Smooth muscle cell (in vitro differentiated cells): ENCODE results near the gene GPR141. TPM values are rescaled to one million over a fixed set of nuclear protein-coding genes. Genes with fewer than 3 reads are reported as not detected.

ENCODE experiments used
- DNase-seq: peaks from one replicate; lab custom pipeline; 2025; ENCODE audit not compliant: unreplicated experiment; lab: John Stamatoyannopoulos, UW
- H2AFZ ChIP-seq: fragments of 200-600 bp; sonication (generic); 2 replicates; pipeline ENCODE4 v1.6.0; 2016; ENCODE audit warnings: antibody characterized with exemption, low read depth, mild to moderate bottlenecking
- H3F3A ChIP-seq: fragments of 200-600 bp; sonication (generic); 2 replicates; pipeline ENCODE4 v1.6.0; 2017; ENCODE audit warnings: antibody characterized with exemption, low read depth
- H3K27ac ChIP-seq: fragments of 200-600 bp; sonication (generic); 2 replicates; pipeline ENCODE4 v1.5.1; 2016; ENCODE audit warnings: low read depth, mild to moderate bottlenecking
- H3K27me3 ChIP-seq: fragments of 200-600 bp; sonication (generic); 2 replicates; pipeline ENCODE4 v1.6.1; 2016; ENCODE audit warnings: low read depth, mild to moderate bottlenecking
- H3K36me3 ChIP-seq: fragments of 200-600 bp; sonication (generic); 2 replicates; pipeline ENCODE4 v1.5.1; 2016; ENCODE audit warnings: low read depth
- H3K4me1 ChIP-seq: fragments of 200-600 bp; sonication (generic); 2 replicates; pipeline ENCODE4 v1.5.1; 2016; ENCODE audit warnings: low read depth
- H3K4me2 ChIP-seq: fragments of 200-600 bp; sonication (generic); 2 replicates; pipeline ENCODE4 v1.6.0; 2016; ENCODE audit warnings: mild to moderate bottlenecking
- H3K4me3 ChIP-seq: fragments of 200-600 bp; sonication (generic); 2 replicates; pipeline ENCODE4 v1.5.1; 2016; ENCODE audit warnings: mild to moderate bottlenecking
- H3K79me2 ChIP-seq: fragments of 200-600 bp; sonication (generic); 2 replicates; pipeline ENCODE4 v1.6.0; 2016; ENCODE audit warnings: low read depth, mild to moderate bottlenecking
- H3K9ac ChIP-seq: fragments of 200-600 bp; sonication (generic); 2 replicates; pipeline ENCODE4 v1.6.0; 2016; ENCODE audit warnings: low read depth
- H3K9me3 ChIP-seq: fragments of 200-600 bp; sonication (generic); replicated peaks from 2 replicates; pipeline ENCODE4 v1.5.1; 2016; ENCODE audit warnings: low read depth
- H4K20me1 ChIP-seq: fragments of 200-600 bp; sonication (generic); 2 replicates; pipeline ENCODE4 v1.6.0; 2016; ENCODE audit warnings: low read depth
- whole genome bisulfite sequencing: methylation state at CpG from one replicate; pipeline ENCODE4 v1.1.7; 2016; ENCODE audit warnings: low lambda C conversion rate; 5-methylcytosine and 5-hydroxymethylcytosine counted together
- polyA plus RNA-seq: library from polyadenylated mRNA; unstranded; fragments of >200 nt; fragmentation: Nextera tagmentation; extraction: Ambion mirVana; gene quantifications from 2 replicates; pipeline ENCODE4 v1.2.1, GENCODE V29; 2016
- total RNA-seq: library from RNA; depleted of rRNA; stranded (reverse); fragments of >200 nt; gene quantifications from 2 replicates; pipeline ENCODE4 v1.2.3, GENCODE V29; 2014
- TF ChIP-seq, protein P1 (sequence below): fragments of 200-600 bp; sonication (generic); IDR thresholded peaks from 2 replicates; pipeline ENCODE4 v1.5.1; 2017; ENCODE audit warnings: borderline replicate concordance, mild to moderate bottlenecking, antibody characterized with exemption; ENCODE audit not compliant: insufficient read depth, poor library complexity, severe bottlenecking

GPR141 gene
- total and polyA plus RNA-seq, 2 experiments from 2014 or later: 2.5 TPM; not detected in 1

DNA sequence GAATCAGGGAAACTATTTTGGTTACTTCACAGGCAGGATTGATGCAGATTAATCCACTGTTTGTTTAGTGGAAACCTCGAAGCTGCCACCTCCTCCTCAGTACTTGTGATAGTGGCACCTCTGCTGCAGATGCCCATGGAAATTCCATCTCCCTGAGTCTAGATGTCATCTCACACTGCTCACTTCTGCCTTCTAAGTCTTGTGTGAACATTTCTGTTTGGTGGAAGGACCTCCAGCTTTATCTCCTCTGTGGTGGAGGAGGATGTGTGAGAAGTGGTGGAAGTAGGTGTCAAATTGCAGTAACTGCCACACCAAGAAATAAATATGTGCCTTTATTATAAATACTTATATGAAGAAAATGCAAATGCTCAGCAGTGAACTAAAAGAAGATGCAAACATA, 25.8 kb upstream of the GPR141 start:
- Histone ChIP-seq H4K20me1 (no peaks in the 10 kb centered on the region), H2AFZ (no peak overlapping the region), H3K27me3 (no peaks in the 10 kb centered on the region), H3K4me1 (no peaks in the 10 kb centered on the region), H3K36me3 (no peaks in the 10 kb centered on the region), H3K4me3 (no peak overlapping the region), H3F3A (no peaks in the 10 kb centered on the region), H3K27ac (no peak overlapping the region), H3K79me2 (no peaks in the 10 kb centered on the region), H3K9me3 (no peaks in the 10 kb centered on the region), H3K9ac (no peak overlapping the region), H3K4me2 (no peak overlapping the region)
- TF ChIP-seq, protein P1, sequence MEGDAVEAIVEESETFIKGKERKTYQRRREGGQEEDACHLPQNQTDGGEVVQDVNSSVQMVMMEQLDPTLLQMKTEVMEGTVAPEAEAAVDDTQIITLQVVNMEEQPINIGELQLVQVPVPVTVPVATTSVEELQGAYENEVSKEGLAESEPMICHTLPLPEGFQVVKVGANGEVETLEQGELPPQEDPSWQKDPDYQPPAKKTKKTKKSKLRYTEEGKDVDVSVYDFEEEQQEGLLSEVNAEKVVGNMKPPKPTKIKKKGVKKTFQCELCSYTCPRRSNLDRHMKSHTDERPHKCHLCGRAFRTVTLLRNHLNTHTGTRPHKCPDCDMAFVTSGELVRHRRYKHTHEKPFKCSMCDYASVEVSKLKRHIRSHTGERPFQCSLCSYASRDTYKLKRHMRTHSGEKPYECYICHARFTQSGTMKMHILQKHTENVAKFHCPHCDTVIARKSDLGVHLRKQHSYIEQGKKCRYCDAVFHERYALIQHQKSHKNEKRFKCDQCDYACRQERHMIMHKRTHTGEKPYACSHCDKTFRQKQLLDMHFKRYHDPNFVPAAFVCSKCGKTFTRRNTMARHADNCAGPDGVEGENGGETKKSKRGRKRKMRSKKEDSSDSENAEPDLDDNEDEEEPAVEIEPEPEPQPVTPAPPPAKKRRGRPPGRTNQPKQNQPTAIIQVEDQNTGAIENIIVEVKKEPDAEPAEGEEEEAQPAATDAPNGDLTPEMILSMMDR: no peak
- WGBS: 81% methylated on average over 1 of the region's 1 CpG
- no peak for DNase-seq

DNA sequence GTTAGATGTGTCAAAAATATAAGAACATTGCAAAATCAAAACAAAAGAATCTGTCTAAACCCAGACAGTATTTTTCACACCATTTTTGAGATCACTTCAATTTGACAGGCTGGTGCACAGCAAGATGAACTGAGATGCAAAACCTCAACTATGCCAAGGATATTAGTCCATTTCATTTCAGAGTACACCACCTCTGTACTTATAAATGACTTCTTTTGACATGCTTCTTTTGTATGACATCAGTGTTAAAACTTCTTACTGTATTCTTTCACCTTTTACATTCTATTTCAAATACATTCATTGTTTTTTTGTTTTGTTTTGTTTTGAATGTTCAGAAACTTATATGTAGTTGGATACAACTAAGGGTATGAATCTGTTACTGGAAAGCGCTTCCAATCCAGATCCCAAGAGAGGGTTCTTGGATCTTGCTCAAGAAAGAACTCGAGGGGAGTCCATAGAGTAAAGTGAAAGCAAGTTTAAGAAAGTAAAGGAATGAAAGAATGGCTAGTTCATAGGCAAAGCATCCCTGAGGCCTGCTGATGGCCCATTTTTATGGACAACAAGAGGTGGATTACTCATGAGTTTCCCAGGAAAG, 23.5 kb upstream of the GPR141 start:
- TF ChIP-seq, protein P1: no peak

DNA sequence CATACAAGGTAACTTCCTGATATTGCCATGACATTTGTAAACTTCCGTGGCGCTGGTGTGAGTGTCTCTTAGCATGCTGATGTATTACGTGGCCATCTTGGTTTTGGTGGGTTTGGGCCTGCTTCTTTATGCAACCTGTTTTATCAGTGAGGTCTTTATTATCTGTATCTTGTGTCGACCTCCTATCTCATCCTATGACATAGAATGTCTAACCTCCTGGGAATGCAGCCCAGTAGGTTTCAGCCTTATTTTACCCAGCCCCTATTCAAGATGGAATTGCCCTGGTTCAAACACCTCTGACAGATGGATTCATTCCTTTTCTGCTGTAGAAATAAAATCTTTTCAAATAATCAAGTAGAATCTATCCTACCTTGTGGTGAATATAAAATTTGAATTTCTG, 23.0 kb upstream of the GPR141 start:
- H4K20me1 ChIP-seq: no peaks in the 10 kb centered on the region
- H3K79me2 ChIP-seq: no peaks in the 10 kb centered on the region
- 86% methylated on average over 4 of the region's 4 CpGs for WGBS
- no peak overlapping the region for H2AFZ ChIP-seq
- H3K36me3 ChIP-seq: no peaks in the 10 kb centered on the region
- no peaks in the 10 kb centered on the region for H3F3A ChIP-seq
- no peak overlapping the region for H3K27ac ChIP-seq
- H3K4me3 ChIP-seq: no peak overlapping the region
- no peak for DNase-seq
- no peaks in the 10 kb centered on the region for H3K27me3 ChIP-seq
- H3K9me3 ChIP-seq: no peaks in the 10 kb centered on the region
- TF ChIP-seq, protein P1: no peak
- H3K4me2 ChIP-seq: no peak overlapping the region
- H3K9ac ChIP-seq: no peak overlapping the region
- H3K4me1 ChIP-seq: peaks cover 6% of the 10 kb centered on the region

More for the DNA sequence above, 23.5 kb upstream of the GPR141 start:
- Histone ChIP-seq H3K27ac (no peak overlapping the region), H3K4me3 (no peak overlapping the region), H3F3A (no peaks in the 10 kb centered on the region), H2AFZ (no peak overlapping the region), H3K4me2 (no peak overlapping the region), H3K9ac (no peak overlapping the region), H3K27me3 (no peaks in the 10 kb centered on the region), H3K4me1 (peaks cover under 1% of the 10 kb centered on the region), H3K36me3 (no peaks in the 10 kb centered on the region), H3K79me2 (no peaks in the 10 kb centered on the region), H4K20me1 (no peaks in the 10 kb centered on the region), H3K9me3 (no peaks in the 10 kb centered on the region)
- WGBS: 93% methylated on average over 2 of the region's 2 CpGs
- no peak for DNase-seq

DNA sequence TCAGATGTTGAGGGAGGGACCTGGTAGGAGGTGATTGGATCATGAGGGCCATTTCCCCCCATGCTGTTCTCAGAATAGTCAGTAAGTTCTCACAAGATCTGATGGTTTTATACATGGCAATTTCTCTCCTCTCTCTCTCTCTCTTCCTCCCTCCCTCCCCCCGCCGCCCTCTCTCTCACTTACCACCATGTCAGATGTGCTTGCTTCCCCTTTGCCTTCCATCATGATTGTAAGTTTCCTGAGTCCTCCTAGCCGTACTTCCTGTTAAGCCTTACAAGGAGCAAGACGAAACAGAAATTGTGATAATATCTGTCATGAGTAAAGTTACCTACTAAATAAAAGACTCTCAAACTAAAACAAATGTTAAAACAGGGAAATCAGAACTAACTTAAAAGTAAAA, 19.9 kb upstream of the GPR141 start:
- DNase-seq: no peak
- 94% methylated on average over 2 of the region's 4 CpGs for WGBS
- TF ChIP-seq, protein P1: no peak

More for the DNA sequence above, 19.9 kb upstream of the GPR141 start:
- Histone ChIP-seq H3K4me3 (no peak overlapping the region), H4K20me1 (no peaks in the 10 kb centered on the region), H3K27me3 (no peaks in the 10 kb centered on the region), H3K27ac (no peak overlapping the region), H3K36me3 (no peaks in the 10 kb centered on the region), H3K79me2 (no peaks in the 10 kb centered on the region), H3K4me2 (no peak overlapping the region), H3K4me1 (peaks cover 15% of the 10 kb centered on the region), H3K9ac (no peak overlapping the region), H2AFZ (no peak overlapping the region), H3K9me3 (no peaks in the 10 kb centered on the region), H3F3A (no peaks in the 10 kb centered on the region)
